Measurements from ENCODE around the gene DDT.

Gene DDT

DNA sequence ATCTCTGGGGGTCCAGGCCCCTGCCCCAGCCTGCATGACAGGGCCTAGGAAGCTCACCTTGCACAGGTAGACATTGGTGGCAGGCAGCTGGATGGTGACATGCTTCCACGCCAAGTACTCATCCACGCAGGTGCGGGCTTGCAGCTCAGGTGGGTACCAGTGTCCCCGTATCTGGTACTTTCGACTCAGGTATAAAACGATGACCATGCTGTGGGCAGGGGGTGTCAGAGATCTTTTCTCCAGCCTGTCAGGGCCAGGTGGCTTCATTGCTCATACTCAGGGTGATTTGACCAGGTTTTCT is 32.6 kb upstream of the DDT start:
- TF ChIP-seq, protein P1, sequence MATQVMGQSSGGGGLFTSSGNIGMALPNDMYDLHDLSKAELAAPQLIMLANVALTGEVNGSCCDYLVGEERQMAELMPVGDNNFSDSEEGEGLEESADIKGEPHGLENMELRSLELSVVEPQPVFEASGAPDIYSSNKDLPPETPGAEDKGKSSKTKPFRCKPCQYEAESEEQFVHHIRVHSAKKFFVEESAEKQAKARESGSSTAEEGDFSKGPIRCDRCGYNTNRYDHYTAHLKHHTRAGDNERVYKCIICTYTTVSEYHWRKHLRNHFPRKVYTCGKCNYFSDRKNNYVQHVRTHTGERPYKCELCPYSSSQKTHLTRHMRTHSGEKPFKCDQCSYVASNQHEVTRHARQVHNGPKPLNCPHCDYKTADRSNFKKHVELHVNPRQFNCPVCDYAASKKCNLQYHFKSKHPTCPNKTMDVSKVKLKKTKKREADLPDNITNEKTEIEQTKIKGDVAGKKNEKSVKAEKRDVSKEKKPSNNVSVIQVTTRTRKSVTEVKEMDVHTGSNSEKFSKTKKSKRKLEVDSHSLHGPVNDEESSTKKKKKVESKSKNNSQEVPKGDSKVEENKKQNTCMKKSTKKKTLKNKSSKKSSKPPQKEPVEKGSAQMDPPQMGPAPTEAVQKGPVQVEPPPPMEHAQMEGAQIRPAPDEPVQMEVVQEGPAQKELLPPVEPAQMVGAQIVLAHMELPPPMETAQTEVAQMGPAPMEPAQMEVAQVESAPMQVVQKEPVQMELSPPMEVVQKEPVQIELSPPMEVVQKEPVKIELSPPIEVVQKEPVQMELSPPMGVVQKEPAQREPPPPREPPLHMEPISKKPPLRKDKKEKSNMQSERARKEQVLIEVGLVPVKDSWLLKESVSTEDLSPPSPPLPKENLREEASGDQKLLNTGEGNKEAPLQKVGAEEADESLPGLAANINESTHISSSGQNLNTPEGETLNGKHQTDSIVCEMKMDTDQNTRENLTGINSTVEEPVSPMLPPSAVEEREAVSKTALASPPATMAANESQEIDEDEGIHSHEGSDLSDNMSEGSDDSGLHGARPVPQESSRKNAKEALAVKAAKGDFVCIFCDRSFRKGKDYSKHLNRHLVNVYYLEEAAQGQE (IDR thresholded peaks at IDR 0.05; ENCODE audit: low read depth), result no peak
- TF ChIP-seq ZBTB7A (IDR thresholded peaks at IDR 0.05; ENCODE audit: low read depth) (no peak), CEBPB (IDR thresholded peaks at IDR 0.05) (no peak), MAX (IDR thresholded peaks at IDR 0.05) (no peak), TCF12 (IDR thresholded peaks at IDR 0.05; ENCODE audit: low read depth) (no peak), YY1 (IDR thresholded peaks at IDR 0.05; ENCODE audit: low read depth) (no peak), RAD21 (IDR thresholded peaks at IDR 0.05; ENCODE audit: low read depth) (no peak), FOXM1 (IDR thresholded peaks at IDR 0.05; ENCODE audit: borderline replicate concordance, low read depth) (no peak), NFIC (IDR thresholded peaks at IDR 0.05) (no peak), TAF1 (IDR thresholded peaks at IDR 0.05; ENCODE audit: low read depth) (no peak), CREB1 (IDR thresholded peaks at IDR 0.05; ENCODE audit: low read depth) (no peak), TEAD4 (IDR thresholded peaks at IDR 0.05) (no peak), EP300 (IDR thresholded peaks at IDR 0.05; ENCODE audit: borderline replicate concordance) (no peak), EGR1 (IDR thresholded peaks at IDR 0.05) (no peak)
- TF ChIP-seq, protein P2, sequence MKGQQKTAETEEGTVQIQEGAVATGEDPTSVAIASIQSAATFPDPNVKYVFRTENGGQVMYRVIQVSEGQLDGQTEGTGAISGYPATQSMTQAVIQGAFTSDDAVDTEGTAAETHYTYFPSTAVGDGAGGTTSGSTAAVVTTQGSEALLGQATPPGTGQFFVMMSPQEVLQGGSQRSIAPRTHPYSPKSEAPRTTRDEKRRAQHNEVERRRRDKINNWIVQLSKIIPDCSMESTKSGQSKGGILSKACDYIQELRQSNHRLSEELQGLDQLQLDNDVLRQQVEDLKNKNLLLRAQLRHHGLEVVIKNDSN (IDR thresholded peaks at IDR 0.05), result no peak

GRCh38 chr22:24006207-24006913 is 32.1 kb upstream of the DDT start:
- TF ChIP-seq EP300 (IDR thresholded peaks at IDR 0.05; ENCODE audit: borderline replicate concordance), result no peak
- TF ChIP-seq, protein P1 (IDR thresholded peaks at IDR 0.05; ENCODE audit: low read depth), result no peak

DNA sequence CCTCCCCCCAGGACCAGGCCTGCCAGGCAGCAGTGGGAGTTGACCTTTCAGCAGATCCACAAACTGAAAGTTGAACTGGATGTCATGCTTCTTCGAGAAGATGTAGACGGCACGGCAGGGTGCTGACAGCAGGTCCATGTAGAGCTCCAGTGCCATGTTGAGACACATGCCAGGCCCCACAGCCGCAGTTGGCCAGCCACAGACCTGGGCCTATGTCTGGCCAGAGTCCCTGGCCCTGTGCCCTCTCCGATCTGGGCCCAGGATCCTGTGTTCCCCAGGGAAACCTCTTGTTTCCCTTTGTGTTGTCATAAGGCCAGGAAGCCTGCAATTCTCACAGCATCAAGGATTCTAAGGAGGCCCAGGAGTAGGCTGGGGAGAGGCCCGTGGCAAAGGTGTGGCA is 31.0 kb upstream of the DDT start, which contains the start of gene GSTT4:
GSTT4 (minus strand) TSS at position 253 of the 400 bp plus-strand sequence; CDS start at position 156, 97 bp downstream.
- TF ChIP-seq EP300 (IDR thresholded peaks at IDR 0.05; ENCODE audit: borderline replicate concordance), result no peak
- TF ChIP-seq EGR1 (IDR thresholded peaks at IDR 0.05), result no peak
- TF ChIP-seq TEAD4 (IDR thresholded peaks at IDR 0.05), result no peak
- TF ChIP-seq ZBTB7A (IDR thresholded peaks at IDR 0.05; ENCODE audit: low read depth), result no peak
- no peak for TF ChIP-seq TCF12 (IDR thresholded peaks at IDR 0.05; ENCODE audit: low read depth)
- TF ChIP-seq CEBPB (IDR thresholded peaks at IDR 0.05), result no peak
- TF ChIP-seq NFIC (IDR thresholded peaks at IDR 0.05), result no peak
- TF ChIP-seq, protein P1 (IDR thresholded peaks at IDR 0.05; ENCODE audit: low read depth), result no peak

- no peak for TF ChIP-seq RAD21 (IDR thresholded peaks at IDR 0.05; ENCODE audit: low read depth)
- TF ChIP-seq MAX (IDR thresholded peaks at IDR 0.05), result no peak
- no peak for TF ChIP-seq YY1 (IDR thresholded peaks at IDR 0.05; ENCODE audit: low read depth)
- TF ChIP-seq TCF12 (IDR thresholded peaks at IDR 0.05; ENCODE audit: low read depth), result no peak
- no peak for TF ChIP-seq FOXM1 (IDR thresholded peaks at IDR 0.05; ENCODE audit: borderline replicate concordance, low read depth)
- TF ChIP-seq, protein P2 (IDR thresholded peaks at IDR 0.05), result no peak
- no peak for TF ChIP-seq CREB1 (IDR thresholded peaks at IDR 0.05; ENCODE audit: low read depth)
- TF ChIP-seq ZBTB7A (IDR thresholded peaks at IDR 0.05; ENCODE audit: low read depth), result no peak
- TF ChIP-seq EGR1 (IDR thresholded peaks at IDR 0.05), result no peak
- no peak for TF ChIP-seq NFIC (IDR thresholded peaks at IDR 0.05)
- TF ChIP-seq EP300 (IDR thresholded peaks at IDR 0.05; ENCODE audit: borderline replicate concordance), result no peak
- TF ChIP-seq, protein P1 (IDR thresholded peaks at IDR 0.05; ENCODE audit: low read depth), result no peak
- no peak for TF ChIP-seq TEAD4 (IDR thresholded peaks at IDR 0.05)
- no peak for TF ChIP-seq TAF1 (IDR thresholded peaks at IDR 0.05; ENCODE audit: low read depth)
- TF ChIP-seq CEBPB (IDR thresholded peaks at IDR 0.05), result no peak
These were observed 29.6 kb upstream of the DDT start for GRCh38 chr22:24003887-24004286.
